GM12878 (cell line): ENCODE measurements around the gene EPHA2. TPM values are rescaled to one million over a fixed set of nuclear protein-coding genes. Genes with fewer than 3 reads are reported as not detected.

Source experiments
- ATAC-seq: fragments of 200-7000 bp; cut with Tn5 transposase; 3 replicates; pipeline ENCODE4 v1.9.1; 2020; ENCODE audit warnings: mild to moderate bottlenecking, moderate library complexity
- BruUV-seq: library from RNA; stranded (reverse); fragments of 400-500 nt; replicated peaks from 2 replicates; lab custom pipeline; 2021; lab: Mats Ljungman, UMichigan
- CTCF ChIA-PET: fragments of 300-600 bp; sonication (Branson Sonifier 250); formaldehyde crosslinking; extraction: SDS; loops from one replicate; lab custom pipeline; 2021; ENCODE audit warnings: inconsistent platforms; lab: Yijun Ruan, JAX
- POLR2A ChIA-PET: fragments of 350-600 bp; formaldehyde crosslinking; extraction: SDS; loops from one replicate; lab custom pipeline; 2021; ENCODE audit warnings: inconsistent platforms; lab: Charles Lee
- RAD21 ChIA-PET: fragments of 300-600 bp; sonication (Branson Sonifier 250); formaldehyde crosslinking; loops from one replicate; lab custom pipeline; 2023; ENCODE audit warnings: antibody characterized with exemption; ENCODE audit not compliant: unreplicated experiment; lab: Charles Lee
- SMC1A ChIA-PET: fragments of 300-600 bp; sonication (Branson Sonifier 250); formaldehyde crosslinking; loops from one replicate; lab custom pipeline; 2023; ENCODE audit not compliant: unreplicated experiment, uncharacterized antibody; lab: Charles Lee
- DNase-seq: peaks from one replicate; pipeline ENCODE4 v3.0.0-alpha.2; 2011; ENCODE audit warnings: low read depth, low spot score
- FAIRE-seq: peaks from 3 replicates; lab custom pipeline; 2011; peaks lifted over from hg19 to GRCh38; lab: Jason Lieb, UNC
- H2AFZ ChIP-seq: 2 replicates; pipeline ENCODE4 v1.6.0; 2011; ENCODE audit warnings: low read depth, low read length, control low read depth; ENCODE audit not compliant: control insufficient read depth
- H3K27ac ChIP-seq: 2 replicates; pipeline ENCODE4 v1.5.1; 2011; ENCODE audit warnings: control low read depth; ENCODE audit not compliant: control insufficient read depth, insufficient read depth
- H3K27me3 ChIP-seq, 2 experiments: replicated peaks in 1 of 2; 2 replicates each; pipeline versions ENCODE4 v1.6.0 to v1.6.1; 2011; ENCODE audit warnings: low read length in 1 of 2; ENCODE audit not compliant: control insufficient read depth in 2 of 2, insufficient read depth in 2 of 2
- H3K36me3 ChIP-seq, 2 experiments: 2 replicates each; pipeline ENCODE4 v1.5.1; 2011; ENCODE audit warnings: low read length in 1 of 2; ENCODE audit not compliant: control insufficient read depth in 2 of 2, insufficient read depth in 2 of 2
- H3K4me1 ChIP-seq: 2 replicates; pipeline ENCODE4 v1.6.1; 2011; ENCODE audit warnings: mild to moderate bottlenecking, low read length, moderate library complexity, mixed read lengths; ENCODE audit not compliant: control insufficient read depth, insufficient read depth
- H3K4me2 ChIP-seq: 2 replicates; pipeline ENCODE4 v1.6.0; 2011; ENCODE audit warnings: control low read depth; ENCODE audit not compliant: control insufficient read depth, insufficient read depth
- H3K4me3 ChIP-seq: fragments of 200-600 bp; sonication (generic); 2 replicates; pipeline ENCODE4 v1.5.1; 2016
- H3K79me2 ChIP-seq: 2 replicates; pipeline ENCODE4 v1.6.0; 2011; ENCODE audit warnings: low read length; ENCODE audit not compliant: control insufficient read depth, insufficient read depth
- H3K9ac ChIP-seq: 2 replicates; pipeline ENCODE4 v1.8.0; 2011; ENCODE audit warnings: low read length, control low read depth, mixed read lengths; ENCODE audit not compliant: control insufficient read depth, insufficient read depth
- H3K9me3 ChIP-seq: replicated peaks from 3 replicates; pipeline ENCODE4 v1.5.1; 2011; ENCODE audit warnings: mild to moderate bottlenecking, low read length; ENCODE audit not compliant: control insufficient read depth, insufficient read depth
- H4K20me1 ChIP-seq: 2 replicates; pipeline ENCODE4 v1.6.0; 2011; ENCODE audit not compliant: control insufficient read depth, insufficient read depth
- BHLHE40 ChIP-seq, 2 experiments: fragments of 450-650 bp in 1 of 2; IDR thresholded peaks; 2 replicates each; pipeline ENCODE4 v1.6.1; 2011 to 2017; ENCODE audit warnings: low read depth in 2 of 2, borderline replicate concordance in 1 of 2, improper control_type of control experiment in 1 of 2, low read length in 1 of 2, mild to moderate bottlenecking in 1 of 2
- BMI1 ChIP-seq: fragments of 450-650 bp; IDR thresholded peaks from 2 replicates; pipeline ENCODE4 v1.6.1; 2016; ENCODE audit warnings: mild to moderate bottlenecking, moderate library complexity, borderline replicate concordance
- CHD2 ChIP-seq: IDR thresholded peaks from 2 replicates; pipeline ENCODE4 v1.6.1; 2011; ENCODE audit warnings: low read depth, low read length, improper control_type of control experiment, borderline replicate concordance
- DPF2 ChIP-seq: fragments of 450-650 bp; IDR thresholded peaks from 2 replicates; pipeline ENCODE4 v1.6.1; 2017; ENCODE audit warnings: mild to moderate bottlenecking
- EGR1 ChIP-seq, 2 experiments: IDR thresholded peaks; 1 replicate in 1 of 2; 2 replicates in 1 of 2; pipeline ENCODE4 v1.6.1; 2011 to 2012; ENCODE audit warnings: low read depth in 2 of 2, low read length in 2 of 2, borderline replicate concordance in 1 of 2, mild to moderate bottlenecking in 1 of 2, moderate library complexity in 1 of 2
- HDAC2 ChIP-seq: fragments of 200-600 bp; sonication (generic); IDR thresholded peaks from 2 replicates; pipeline ENCODE4 v1.6.1; 2017
- MEF2B ChIP-seq: fragments of 450-650 bp; IDR thresholded peaks from 2 replicates; pipeline ENCODE4 v1.6.1; 2018; ENCODE audit warnings: mild to moderate bottlenecking, moderate library complexity; ENCODE audit not compliant: partially characterized antibody, poor library complexity, severe bottlenecking
- POU2F2 ChIP-seq: IDR thresholded peaks from 3 replicates; pipeline ENCODE4 v1.6.1; 2011; ENCODE audit warnings: low read depth, mild to moderate bottlenecking, low read length, borderline replicate concordance
- RB1 ChIP-seq: fragments of 450-650 bp; formaldehyde crosslinking; IDR thresholded peaks from 2 replicates; pipeline ENCODE4 v1.6.1; 2017; ENCODE audit warnings: mild to moderate bottlenecking, borderline replicate concordance
- YY1 ChIP-seq: IDR thresholded peaks from 2 replicates; pipeline ENCODE4 v1.6.1; 2011; ENCODE audit warnings: low read depth, mild to moderate bottlenecking, low read length
- WGBS: methylation state at CpG from one replicate; pipeline ENCODE4 v1.1.6; 2016; ENCODE audit warnings: low lambda C conversion rate; ENCODE audit not compliant: insufficient replicate concordance, insufficient coverage; ENCODE audit errors: missing lambda C conversion rate; 5-methylcytosine and 5-hydroxymethylcytosine counted together
- in situ Hi-C: fragments of 300-500 bp; cut with MboI; formaldehyde crosslinking; loops from 9 replicates; pipeline ENCODE4 v1.14.3; 2018; ENCODE audit warnings: mixed read lengths
- intact Hi-C: fragments of 100-400 bp; cut with micrococcal nuclease; formaldehyde crosslinking; loops from one replicate; pipeline ENCODE4 v1.14.2; 2022; ENCODE audit not compliant: unreplicated experiment
- polyA plus RNA-seq, 11 experiments: library from polyadenylated mRNA; depleted of rRNA in 4 of 11; unstranded in 6 of 11; stranded (reverse) in 5 of 11; fragments of >200 nt; fragmentation: Nextera tagmentation in 4 of 11; fragmentation: Illumina TruSeq in 1 of 11; extraction: Ambion mirVana in 4 of 11; extraction: Trizol in 1 of 11; gene quantifications; 1 replicate in 1 of 11; 2 replicates in 10 of 11; pipeline versions ENCODE4 v1.2.1 to v1.2.3, GENCODE V29; 2011 to 2016; ENCODE audit warnings: inconsistent platforms in 2 of 11, missing spikeins in 2 of 11, low read depth in 1 of 11
- total RNA-seq, 4 experiments: library from RNA; depleted of rRNA in 3 of 4; stranded (reverse); fragments of >200 nt in 3 of 4; fragmentation: Illumina TruSeq in 1 of 4; extraction: Trizol in 1 of 4; gene quantifications; 2 replicates each; pipeline versions ENCODE4 v1.2.1 to v1.2.3, GENCODE V29; 2013 to 2021

The EPHA2 gene
- total and polyA plus RNA-seq, 10 of the 15 experiments (the other 5 are each of a cell fraction or from before 2014, with no cell fraction given) = 0.04 to 0.51 (median 0.23) TPM; not detected in 2

DNA sequence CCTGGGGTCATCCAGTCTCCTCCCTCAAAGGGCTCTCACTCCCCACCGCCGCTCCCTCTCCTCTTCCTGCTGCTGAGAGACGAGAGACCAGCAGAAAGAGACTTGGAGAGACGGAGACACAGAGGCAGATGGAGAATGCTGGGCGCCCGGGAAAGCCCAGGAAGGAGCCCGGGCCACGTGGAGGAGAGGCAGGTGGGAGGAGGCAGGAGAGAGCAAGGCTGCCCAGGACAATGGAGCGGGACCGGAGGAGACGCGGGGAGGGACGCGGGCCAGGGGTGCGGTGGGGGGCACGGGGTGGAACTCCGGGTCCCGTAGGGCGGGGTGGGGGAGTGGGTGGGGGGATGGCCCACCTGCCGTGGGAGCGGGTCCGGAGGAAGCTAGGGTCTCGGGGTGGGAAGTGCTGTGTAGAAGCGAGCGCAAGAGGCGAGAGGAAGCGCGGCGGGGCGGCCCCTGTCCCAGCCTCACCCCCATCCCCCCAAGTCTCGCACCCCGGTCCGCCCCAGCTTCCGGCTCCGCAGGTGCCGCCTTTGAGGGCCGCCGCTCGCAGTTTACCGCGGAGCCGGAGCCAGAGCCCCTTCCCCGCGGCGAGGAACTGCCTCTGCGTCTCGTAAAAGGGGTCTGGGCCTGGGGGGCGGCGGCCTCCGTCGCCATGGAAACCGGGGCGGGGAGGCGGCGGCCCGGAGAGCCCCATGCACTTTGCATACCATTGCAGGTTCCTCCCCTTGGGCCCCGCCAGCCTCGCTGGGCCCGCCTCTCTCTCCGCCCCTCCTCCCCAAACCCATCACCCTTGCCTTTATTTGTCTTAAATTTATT, 11.7 kb upstream of the EPHA2 start:
- POLR2A ChIA-PET = no interaction called here

More for the DNA sequence above, 11.7 kb upstream of the EPHA2 start:
- RAD21 ChIA-PET = interaction anchor here (1.0 kb wide), 1 partner anchor 85 kb away, joined by 3 read pairs; no protein-coding TSS in a partner anchor
- in situ Hi-C loops = no loop called here
- ATAC-seq = peak; percentile 96
- no peak overlapping the region for H3K27ac ChIP-seq
- DNase-seq = no peak
- SMC1A ChIA-PET = interaction anchor here (0.8 kb wide), 1 partner anchor 88 kb away, joined by 3 read pairs; no protein-coding TSS in a partner anchor
- H3K79me2 ChIP-seq = no peaks in the 10 kb centered on the region
- H2AFZ ChIP-seq = peak overlapping the region; percentile 66
- H3K4me3 ChIP-seq = peak overlapping the region; percentile 57; the same call in 1 of the 2 replicates
- 11% methylated on average over 36 of the region's 60 CpGs for WGBS
- no TSS peak for BruUV-seq
- no peaks in the 10 kb centered on the region for H3K36me3 ChIP-seq
- no peaks in the 10 kb centered on the region for H3K9me3 ChIP-seq
- CTCF ChIA-PET = interaction anchor here (1.3 to 1.9 kb wide), 2 partner anchors 19 to 85 kb away, joined by 4 to 7 read pairs; no protein-coding TSS in a partner anchor
- H3K27me3 ChIP-seq = no peaks in the 10 kb centered on the region; a peak in 1 of 4 replicates
- peak overlapping the region; percentile 82 for H3K4me2 ChIP-seq
- H3K4me1 ChIP-seq = no peaks in the 10 kb centered on the region; the same call in 1 of the 2 replicates
- FAIRE-seq = no peak
- TF ChIP-seq POU2F2 (peak; percentile 54; the same call in 1 of the 3 replicates), HDAC2 (no peak), BMI1 (peak; percentile 96), MEF2B (peak; percentile 25), EGR1 (IDR thresholded peaks at IDR 0.05; ENCODE audit: borderline replicate concordance in 1 of 2, low read depth in 2 of 2, low read length in 2 of 2) (0 out of 3 replicates have a peak, but pooled peaks of 1 of the 2 experiments have one; percentile 16), CHD2 (0 out of 2 replicates have a peak, but pooled peaks have one; percentile 36), DPF2 (peak; percentile 55; the same call in 1 of the 2 replicates), BHLHE40 (IDR thresholded peaks at IDR 0.05; ENCODE audit: borderline replicate concordance in 1 of 2, low read depth in 2 of 2, low read length in 1 of 2) (peak in 1 of 2 experiments; percentile 67; a peak in 2 of 4 replicates), RB1 (peak; percentile 19; the same call in 1 of the 2 replicates), YY1 (no peak)
- intact Hi-C loops = no loop called here
- H3K9ac ChIP-seq = no peak overlapping the region; the same call in 1 of the 2 replicates
- H4K20me1 ChIP-seq = no peaks in the 10 kb centered on the region
